ENCODE results near the gene RBMS1. TPM values are rescaled to one million over a fixed set of nuclear protein-coding genes. Genes with fewer than 3 reads are reported as not detected.
A peak's percentile ranks its signal among the peaks of the same experiment; 100 is the strongest.

Gene RBMS1
- total RNA-seq, 1 experiment from 2014 or later: 77.5 TPM

DNA sequence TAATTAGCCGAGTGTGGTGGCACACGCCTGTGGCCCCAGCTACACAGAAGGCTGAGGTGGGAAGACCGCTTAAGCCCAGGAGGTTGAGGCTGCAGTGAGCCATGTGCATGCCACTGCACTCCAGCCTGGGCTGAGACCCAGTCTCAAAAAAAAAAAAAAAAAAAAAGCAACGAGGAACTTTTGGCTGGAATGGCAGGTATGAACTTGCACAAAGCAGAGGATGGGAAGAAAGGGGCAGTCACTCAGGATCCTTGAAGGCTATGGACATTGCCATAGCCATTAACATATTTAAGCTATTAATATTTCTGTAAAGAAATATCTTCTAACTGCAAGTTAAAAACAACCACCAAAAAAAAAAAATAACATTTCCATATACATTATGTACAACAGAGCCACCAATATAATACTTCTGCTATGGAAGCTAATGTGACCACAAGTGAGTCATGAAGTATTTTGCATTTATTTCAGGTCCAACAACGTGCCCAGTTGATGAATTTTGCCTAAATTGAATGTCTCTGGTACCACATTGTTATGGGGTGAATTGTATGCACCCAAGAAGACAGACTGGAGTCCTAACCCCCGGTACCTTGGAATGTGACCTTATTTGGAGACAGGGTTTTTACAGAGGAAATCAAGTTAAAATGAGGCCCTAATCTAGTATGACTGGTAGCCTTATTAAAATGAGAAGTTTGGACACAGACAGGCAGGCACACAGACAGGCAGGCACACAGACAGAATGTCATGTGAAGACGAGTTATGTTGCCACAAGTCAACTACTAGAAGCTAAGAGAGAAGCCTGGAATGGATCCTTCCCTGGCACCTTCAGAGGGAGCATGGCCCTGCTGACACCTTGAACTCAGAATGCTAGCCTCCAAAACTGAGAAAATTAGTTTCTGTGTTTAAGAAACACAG is 102.8 kb downstream of the RBMS1 start:
- no peak for DNase-seq
- H3K9me3 Mint-ChIP-seq: no peaks in the 10 kb centered on the region
- Histone ChIP-seq H2BK20ac (ENCODE audit: low read depth, low read length, poor library complexity, severe bottlenecking) (no peak overlapping the region), H3K4ac (ENCODE audit: low read depth, low read length) (no peak overlapping the region), H3K9me3 (ENCODE audit: control insufficient read depth, low read depth, low read length) (no peaks in the 10 kb centered on the region), H2AFZ (ENCODE audit: low read length) (no peak overlapping the region), H3K23me2 (ENCODE audit: insufficient read length, low read depth, low read length, poor library complexity, severe bottlenecking) (no peaks in the 10 kb centered on the region), H3K4me1 (ENCODE audit: insufficient read depth, low read length) (peaks cover 4% of the 10 kb centered on the region; the same call in 1 of the 2 replicates), H2BK5ac (ENCODE audit: insufficient read length, low read length) (no peak overlapping the region), H3K18ac (ENCODE audit: insufficient read length, low read depth, low read length) (peak overlapping the region; percentile 50), H2BK120ac (ENCODE audit: low read depth, low read length, poor library complexity, severe bottlenecking) (no peak overlapping the region), H3K4me2 (ENCODE audit: insufficient read depth, insufficient read length, low read length) (no peak overlapping the region), H3K27ac (ENCODE audit: insufficient read length, low read depth, low read length) (no peak overlapping the region), H3K79me2 (ENCODE audit: insufficient read depth, low read length) (peaks cover 12% of the 10 kb centered on the region; the same call in 1 of the 2 replicates), H4K91ac (ENCODE audit: insufficient read length, low read depth, low read length) (no peak overlapping the region), H3K56ac (ENCODE audit: insufficient read length, low read depth, low read length) (no peak overlapping the region), H4K8ac (replicated peaks; ENCODE audit: insufficient read length, low read depth, low read length) (no peak overlapping the region), H2AK5ac (ENCODE audit: insufficient read length, low read length) (no peak overlapping the region), H3K27me3 (ENCODE audit: insufficient read depth, low read length) (no peaks in the 10 kb centered on the region), H4K5ac (ENCODE audit: insufficient read length, low read depth, low read length) (no peak overlapping the region), H4K20me1 (ENCODE audit: control insufficient read depth, insufficient read depth, insufficient read length) (no peaks in the 10 kb centered on the region), H3K9ac (ENCODE audit: extremely low read depth, insufficient read length, low read length) (no peak overlapping the region), H2BK15ac (ENCODE audit: low read depth, low read length) (no peak overlapping the region), H3K79me1 (ENCODE audit: insufficient read depth, low read depth, low read length, poor library complexity, severe bottlenecking) (peaks cover 11% of the 10 kb centered on the region), H3K14ac (ENCODE audit: insufficient read depth, low read length) (no peak overlapping the region), H3T11ph (ENCODE audit: low read length) (no peak overlapping the region), H3K23ac (ENCODE audit: insufficient read length, low read depth, low read length) (no peak overlapping the region), H2BK12ac (ENCODE audit: insufficient read length, low read depth, low read length) (no peak overlapping the region)
- WGBS (ENCODE audit: extremely low coverage, insufficient read length, low lambda C conversion rate): no CpG with 5 or more reads among the region's 7 CpGs
- TF ChIP-seq, protein P1, sequence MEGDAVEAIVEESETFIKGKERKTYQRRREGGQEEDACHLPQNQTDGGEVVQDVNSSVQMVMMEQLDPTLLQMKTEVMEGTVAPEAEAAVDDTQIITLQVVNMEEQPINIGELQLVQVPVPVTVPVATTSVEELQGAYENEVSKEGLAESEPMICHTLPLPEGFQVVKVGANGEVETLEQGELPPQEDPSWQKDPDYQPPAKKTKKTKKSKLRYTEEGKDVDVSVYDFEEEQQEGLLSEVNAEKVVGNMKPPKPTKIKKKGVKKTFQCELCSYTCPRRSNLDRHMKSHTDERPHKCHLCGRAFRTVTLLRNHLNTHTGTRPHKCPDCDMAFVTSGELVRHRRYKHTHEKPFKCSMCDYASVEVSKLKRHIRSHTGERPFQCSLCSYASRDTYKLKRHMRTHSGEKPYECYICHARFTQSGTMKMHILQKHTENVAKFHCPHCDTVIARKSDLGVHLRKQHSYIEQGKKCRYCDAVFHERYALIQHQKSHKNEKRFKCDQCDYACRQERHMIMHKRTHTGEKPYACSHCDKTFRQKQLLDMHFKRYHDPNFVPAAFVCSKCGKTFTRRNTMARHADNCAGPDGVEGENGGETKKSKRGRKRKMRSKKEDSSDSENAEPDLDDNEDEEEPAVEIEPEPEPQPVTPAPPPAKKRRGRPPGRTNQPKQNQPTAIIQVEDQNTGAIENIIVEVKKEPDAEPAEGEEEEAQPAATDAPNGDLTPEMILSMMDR (conservative IDR thresholded peaks at IDR 0.05): no peak
- no peak overlapping the region; a peak in 1 of 7 replicates for H3K27ac Mint-ChIP-seq
- H3K4me1 Mint-ChIP-seq: peaks cover 57 to 58% of the 10 kb centered on the region in 2 experiments
- H3K36me3 Mint-ChIP-seq (ENCODE audit: insufficient read depth in 1 of 3, low read depth in 3 of 3): peaks cover 0 to 4% (median 0%) of the 10 kb centered on the region in 3 experiments; a peak in 2 of 7 replicates
- no peaks in the 10 kb centered on the region for H3K27me3 Mint-ChIP-seq (ENCODE audit: low read depth)
- no peak overlapping the region for H3K4me3 Mint-ChIP-seq

Data from H9 (cell line).